DOHH2 (cell line): ENCODE results near the gene RHBDL3.

Experiments used
- H3F3A ChIP-seq: fragments of 200-600 bp; sonication (generic), shearing (Covaris generic); 2 replicates; pipeline ENCODE4 v1.6.0; 2016; ENCODE audit warnings: antibody characterized with exemption, mild to moderate bottlenecking; ENCODE audit not compliant: control insufficient read depth, insufficient read depth
- H3K27ac ChIP-seq: fragments of 200-600 bp; sonication (generic); 2 replicates; pipeline ENCODE4 v1.5.1; 2014; ENCODE audit warnings: low read depth, mild to moderate bottlenecking, low read length, moderate library complexity
- H3K27me3 ChIP-seq: fragments of 200-600 bp; sonication (generic); 2 replicates; pipeline ENCODE4 v1.6.1; 2014; ENCODE audit warnings: mild to moderate bottlenecking, low read length, mixed read lengths; ENCODE audit not compliant: control insufficient read depth
- H3K36me3 ChIP-seq: fragments of 200-600 bp; sonication (generic); 2 replicates; pipeline ENCODE4 v1.6.1; 2014; ENCODE audit warnings: mild to moderate bottlenecking, low read length, moderate library complexity, mixed read lengths; ENCODE audit not compliant: control insufficient read depth
- H3K4me1 ChIP-seq: fragments of 200-600 bp; sonication (generic); 2 replicates; pipeline ENCODE4 v1.6.1; 2014; ENCODE audit warnings: mild to moderate bottlenecking, low read length, mixed read lengths; ENCODE audit not compliant: control insufficient read depth
- H3K4me2 ChIP-seq: fragments of 200-600 bp; sonication (generic); 2 replicates; pipeline ENCODE4 v1.6.0; 2014; ENCODE audit warnings: mild to moderate bottlenecking, low read length, moderate library complexity
- H3K4me3 ChIP-seq: fragments of 200-600 bp; sonication (generic); 2 replicates; pipeline ENCODE4 v1.5.1; 2014; ENCODE audit warnings: mild to moderate bottlenecking, low read length, mixed read lengths
- H3K79me2 ChIP-seq: fragments of 200-600 bp; sonication (generic); 2 replicates; pipeline ENCODE4 v1.6.1; 2014; ENCODE audit warnings: mild to moderate bottlenecking, low read length, mixed read lengths; ENCODE audit not compliant: control insufficient read depth
- H3K9me2 ChIP-seq: fragments of 200-600 bp; sonication (generic); replicated peaks from 2 replicates; pipeline ENCODE4 v1.6.1; 2014; ENCODE audit warnings: mild to moderate bottlenecking, low read length, mixed read lengths; ENCODE audit not compliant: control insufficient read depth
- H3K9me3 ChIP-seq: fragments of 200-600 bp; sonication (generic); 2 replicates; pipeline ENCODE4 v1.6.1; 2014; ENCODE audit warnings: antibody characterized with exemption, low read length, mixed read lengths; ENCODE audit not compliant: control insufficient read depth, insufficient read depth
- H4K20me1 ChIP-seq: fragments of 200-600 bp; sonication (generic); 2 replicates; pipeline ENCODE4 v1.6.0; 2014; ENCODE audit warnings: low read depth, mild to moderate bottlenecking, antibody characterized with exemption, low read length, moderate library complexity; ENCODE audit not compliant: control insufficient read depth, insufficient read depth
- EZH2phosphoT487 ChIP-seq: fragments of 200-600 bp; sonication (generic); IDR thresholded peaks from 2 replicates; pipeline ENCODE4 v1.6.1; 2017; ENCODE audit warnings: borderline replicate concordance, mild to moderate bottlenecking, antibody characterized with exemption, low read length, moderate library complexity, mixed read lengths
- TF ChIP-seq, protein P1 (sequence below): fragments of 200-600 bp; sonication (generic); IDR thresholded peaks from one replicate; pipeline ENCODE4 v1.5.1; 2014; ENCODE audit warnings: antibody characterized with exemption, mild to moderate bottlenecking, low read depth, low read length; ENCODE audit not compliant: poor library complexity, severe bottlenecking

The RHBDL3 gene

GRCh38 chr17:32289471-32290070 is 23.9 kb downstream of the RHBDL3 start:
- no peak overlapping the region; the same call in 1 of the 2 replicates for H3K4me2 ChIP-seq

GRCh38 chr17:32292094-32292493 is 26.5 kb downstream of the RHBDL3 start:
- Histone ChIP-seq H3K4me2 (peak overlapping the region; percentile 71), H3K9me2 (no peaks in the 10 kb centered on the region), H4K20me1 (no peaks in the 10 kb centered on the region), H3K27me3 (no peaks in the 10 kb centered on the region), H3K4me3 (peak overlapping the region; percentile 56; the same call in 1 of the 2 replicates), H3K27ac (0 out of 2 replicates have a peak overlapping the region, but pooled peaks have one; percentile 54), H3K9me3 (no peaks in the 10 kb centered on the region), H3K4me1 (peaks cover 75% of the 10 kb centered on the region), H3F3A (peaks cover 8% of the 10 kb centered on the region; the same call in 1 of the 2 replicates), H3K79me2 (no peaks in the 10 kb centered on the region), H3K36me3 (no peaks in the 10 kb centered on the region)
- TF ChIP-seq, protein P1, sequence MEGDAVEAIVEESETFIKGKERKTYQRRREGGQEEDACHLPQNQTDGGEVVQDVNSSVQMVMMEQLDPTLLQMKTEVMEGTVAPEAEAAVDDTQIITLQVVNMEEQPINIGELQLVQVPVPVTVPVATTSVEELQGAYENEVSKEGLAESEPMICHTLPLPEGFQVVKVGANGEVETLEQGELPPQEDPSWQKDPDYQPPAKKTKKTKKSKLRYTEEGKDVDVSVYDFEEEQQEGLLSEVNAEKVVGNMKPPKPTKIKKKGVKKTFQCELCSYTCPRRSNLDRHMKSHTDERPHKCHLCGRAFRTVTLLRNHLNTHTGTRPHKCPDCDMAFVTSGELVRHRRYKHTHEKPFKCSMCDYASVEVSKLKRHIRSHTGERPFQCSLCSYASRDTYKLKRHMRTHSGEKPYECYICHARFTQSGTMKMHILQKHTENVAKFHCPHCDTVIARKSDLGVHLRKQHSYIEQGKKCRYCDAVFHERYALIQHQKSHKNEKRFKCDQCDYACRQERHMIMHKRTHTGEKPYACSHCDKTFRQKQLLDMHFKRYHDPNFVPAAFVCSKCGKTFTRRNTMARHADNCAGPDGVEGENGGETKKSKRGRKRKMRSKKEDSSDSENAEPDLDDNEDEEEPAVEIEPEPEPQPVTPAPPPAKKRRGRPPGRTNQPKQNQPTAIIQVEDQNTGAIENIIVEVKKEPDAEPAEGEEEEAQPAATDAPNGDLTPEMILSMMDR: no peak
- no peak for TF ChIP-seq EZH2phosphoT487

More at GRCh38 chr17:32289471-32290070, 23.9 kb downstream of the RHBDL3 start:
- no peaks in the 10 kb centered on the region for H3K27me3 ChIP-seq
- H3K9me3 ChIP-seq: no peaks in the 10 kb centered on the region
- peaks cover 90% of the 10 kb centered on the region for H3K4me1 ChIP-seq
- no peaks in the 10 kb centered on the region for H3K79me2 ChIP-seq
- no peak overlapping the region for H3K27ac ChIP-seq
- H3K4me3 ChIP-seq: no peak overlapping the region
- no peaks in the 10 kb centered on the region for H3K9me2 ChIP-seq
- TF ChIP-seq EZH2phosphoT487: no peak
- TF ChIP-seq, protein P1: no peak
- no peaks in the 10 kb centered on the region for H3K36me3 ChIP-seq
- H3F3A ChIP-seq: peaks cover 8% of the 10 kb centered on the region; the same call in 1 of the 2 replicates
- no peaks in the 10 kb centered on the region for H4K20me1 ChIP-seq

GRCh38 chr17:32297424-32297823 is 31.8 kb downstream of the RHBDL3 start:
- Histone ChIP-seq H3K79me2 (no peaks in the 10 kb centered on the region), H3K9me2 (no peaks in the 10 kb centered on the region), H3K4me2 (no peak overlapping the region), H3K4me1 (peaks cover 32% of the 10 kb centered on the region), H3K27me3 (no peaks in the 10 kb centered on the region), H3K36me3 (no peaks in the 10 kb centered on the region), H3K27ac (no peak overlapping the region), H3K4me3 (no peak overlapping the region), H3K9me3 (no peaks in the 10 kb centered on the region), H4K20me1 (no peaks in the 10 kb centered on the region), H3F3A (no peaks in the 10 kb centered on the region)
- TF ChIP-seq, protein P1: no peak
- TF ChIP-seq EZH2phosphoT487: no peak
